Caco-2 (cell line): ENCODE data around the gene RUNX2. TPM values are rescaled to one million over a fixed set of nuclear protein-coding genes. Genes with fewer than 3 reads are reported as not detected.

Source experiments
- BruUV-seq: library from RNA; stranded (reverse); fragments of 400-500 nt; replicated peaks from 2 replicates; lab custom pipeline; 2021; lab: Mats Ljungman, UMichigan
- CTCF ChIA-PET: fragments of 300-600 bp; sonication (Branson Sonifier 250); formaldehyde crosslinking; loops from one replicate; lab custom pipeline; 2022; ENCODE audit warnings: antibody characterized with exemption; lab: Charles Lee
- POLR2A ChIA-PET: fragments of 300-600 bp; sonication (Branson Sonifier 250); formaldehyde crosslinking; loops from one replicate; lab custom pipeline; 2022; ENCODE audit warnings: antibody characterized with exemption; lab: Charles Lee
- DNase-seq, 2 experiments: peaks; one replicate each; pipeline versions ENCODE4 v3.0.0 to v3.0.0-alpha.2; 2020 to 2022
- H3K27me3 ChIP-seq: replicated peaks from 2 replicates; pipeline ENCODE4 v1.6.0; 2011; ENCODE audit warnings: low read length; ENCODE audit not compliant: control insufficient read depth, insufficient read depth
- H3K36me3 ChIP-seq: 2 replicates; pipeline ENCODE4 v1.5.1; 2011; ENCODE audit warnings: low read length; ENCODE audit not compliant: control insufficient read depth, insufficient read depth
- H3K4me1 ChIP-seq: fragments of 250-450 bp; sonication (Bioruptor Pico); 2 replicates; pipeline ENCODE4 v1.5.1; 2020; ENCODE audit warnings: mild to moderate bottlenecking
- H3K4me3 ChIP-seq: 2 replicates; pipeline ENCODE4 v1.5.1; 2011; ENCODE audit warnings: low read depth, mild to moderate bottlenecking, control low read depth, low read length
- H3K9me3 ChIP-seq: fragments of 250-450 bp; sonication (Bioruptor Pico); 2 replicates; pipeline ENCODE4 v1.5.1; 2020; ENCODE audit warnings: mild to moderate bottlenecking, moderate library complexity
- H3K27ac Mint-ChIP-seq: one replicate; pipeline ENCODE4 v1.8.0; 2022; ENCODE audit warnings: mixed read lengths; ENCODE audit not compliant: unreplicated experiment
- H3K27me3 Mint-ChIP-seq: one replicate; pipeline ENCODE4 v1.8.0; 2022; ENCODE audit warnings: mixed read lengths; ENCODE audit not compliant: insufficient read depth, unreplicated experiment
- H3K36me3 Mint-ChIP-seq: one replicate; pipeline ENCODE4 v1.8.0; 2022; ENCODE audit warnings: mild to moderate bottlenecking, mixed read lengths; ENCODE audit not compliant: insufficient read depth, unreplicated experiment
- H3K4me1 Mint-ChIP-seq: one replicate; pipeline ENCODE4 v1.8.0; 2022; ENCODE audit warnings: low read depth, mixed read lengths; ENCODE audit not compliant: unreplicated experiment
- H3K4me3 Mint-ChIP-seq: one replicate; pipeline ENCODE4 v1.8.0; 2022; ENCODE audit warnings: mild to moderate bottlenecking, moderate library complexity, mixed read lengths; ENCODE audit not compliant: unreplicated experiment
- H3K9me3 Mint-ChIP-seq: one replicate; pipeline ENCODE4 v1.8.0; 2022; ENCODE audit warnings: mixed read lengths; ENCODE audit not compliant: unreplicated experiment
- intact Hi-C: fragments of 100-400 bp; cut with micrococcal nuclease; formaldehyde crosslinking; loops from one replicate; pipeline ENCODE4 v1.10.0; 2022; ENCODE audit not compliant: unreplicated experiment
- total RNA-seq: library from RNA; stranded (reverse); gene quantifications from 2 replicates; pipeline ENCODE4 v1.2.3, GENCODE V29; 2022
- TF ChIP-seq, protein P1 (sequence below), 2 experiments: fragments of 200-600 bp in 1 of 2; IDR thresholded peaks; 1 replicate in 1 of 2; 2 replicates in 1 of 2; pipeline versions ENCODE4 v1.5.1 to v1.8.0; 2011 to 2022; ENCODE audit warnings: antibody characterized with exemption in 1 of 2, control low read depth in 1 of 2, inconsistent platforms in 1 of 2, low read depth in 1 of 2, low read length in 1 of 2, mild to moderate bottlenecking in 1 of 2, moderate library complexity in 1 of 2; ENCODE audit not compliant: insufficient read depth in 1 of 2, severe bottlenecking in 1 of 2, unreplicated experiment in 1 of 2

RUNX2 gene
- total RNA-seq, 1 experiment from 2014 or later: not detected

DNA sequence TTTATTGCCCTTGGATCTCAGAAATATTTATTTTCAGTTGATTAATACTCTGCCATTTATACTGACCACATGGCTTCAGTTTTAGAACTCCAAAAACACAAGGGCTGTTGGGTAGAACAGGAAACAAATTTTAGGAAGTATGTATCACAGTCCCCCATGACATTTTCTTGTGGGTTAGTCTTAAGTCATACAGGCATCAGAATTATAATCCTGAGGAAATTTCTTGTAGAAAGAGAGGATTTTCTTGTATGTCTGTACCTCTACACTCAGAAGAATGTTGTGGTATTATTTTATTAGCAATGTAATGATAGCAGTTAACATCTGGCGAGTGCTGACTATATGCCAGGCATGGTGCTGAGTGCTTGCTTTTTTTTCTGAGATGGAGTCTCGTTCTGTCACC lies 384.7 kb downstream of the RUNX2 start:
- no peaks in the 10 kb centered on the region for H3K27me3 Mint-ChIP-seq
- H3K27me3 ChIP-seq: no peaks in the 10 kb centered on the region
- no peak overlapping the region for H3K4me3 ChIP-seq
- H3K4me1 ChIP-seq: no peaks in the 10 kb centered on the region
- no peak overlapping the region for H3K27ac Mint-ChIP-seq
- H3K36me3 Mint-ChIP-seq: no peaks in the 10 kb centered on the region
- no peak overlapping the region for H3K4me3 Mint-ChIP-seq
- no peaks in the 10 kb centered on the region for H3K9me3 Mint-ChIP-seq
- CTCF ChIA-PET: no interaction called here
- TF ChIP-seq, protein P1, sequence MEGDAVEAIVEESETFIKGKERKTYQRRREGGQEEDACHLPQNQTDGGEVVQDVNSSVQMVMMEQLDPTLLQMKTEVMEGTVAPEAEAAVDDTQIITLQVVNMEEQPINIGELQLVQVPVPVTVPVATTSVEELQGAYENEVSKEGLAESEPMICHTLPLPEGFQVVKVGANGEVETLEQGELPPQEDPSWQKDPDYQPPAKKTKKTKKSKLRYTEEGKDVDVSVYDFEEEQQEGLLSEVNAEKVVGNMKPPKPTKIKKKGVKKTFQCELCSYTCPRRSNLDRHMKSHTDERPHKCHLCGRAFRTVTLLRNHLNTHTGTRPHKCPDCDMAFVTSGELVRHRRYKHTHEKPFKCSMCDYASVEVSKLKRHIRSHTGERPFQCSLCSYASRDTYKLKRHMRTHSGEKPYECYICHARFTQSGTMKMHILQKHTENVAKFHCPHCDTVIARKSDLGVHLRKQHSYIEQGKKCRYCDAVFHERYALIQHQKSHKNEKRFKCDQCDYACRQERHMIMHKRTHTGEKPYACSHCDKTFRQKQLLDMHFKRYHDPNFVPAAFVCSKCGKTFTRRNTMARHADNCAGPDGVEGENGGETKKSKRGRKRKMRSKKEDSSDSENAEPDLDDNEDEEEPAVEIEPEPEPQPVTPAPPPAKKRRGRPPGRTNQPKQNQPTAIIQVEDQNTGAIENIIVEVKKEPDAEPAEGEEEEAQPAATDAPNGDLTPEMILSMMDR (IDR thresholded peaks at IDR 0.05; ENCODE audit: insufficient read depth in 1 of 2, low read depth in 1 of 2, low read length in 1 of 2, severe bottlenecking in 1 of 2, unreplicated experiment in 1 of 2): no peak
- no peak for DNase-seq
- no peaks in the 10 kb centered on the region for H3K4me1 Mint-ChIP-seq
- H3K36me3 ChIP-seq: no peaks in the 10 kb centered on the region
- no peaks in the 10 kb centered on the region for H3K9me3 ChIP-seq
- no TSS peak for BruUV-seq
- intact Hi-C loops: loop anchor here (5.0 kb wide), 1 partner anchor 1235 kb away; no protein-coding TSS in a partner anchor
- POLR2A ChIA-PET: no interaction called here

Other genes with a start within 250 kb of the RUNX2 start
- 13.2 and 15.7 TPM in 2 replicates for gene SUPT3H, start 49.6 kb downstream of the RUNX2 start, total RNA-seq